ENCODE measurements around the gene CRYGD. TPM values are rescaled to one million over a fixed set of nuclear protein-coding genes. Genes with fewer than 3 reads are reported as not detected.
A peak's percentile ranks its signal among the peaks of the same experiment; 100 is the strongest.

Gene CRYGD
- total and polyA plus RNA-seq, 11 donors = not detected

DNA sequence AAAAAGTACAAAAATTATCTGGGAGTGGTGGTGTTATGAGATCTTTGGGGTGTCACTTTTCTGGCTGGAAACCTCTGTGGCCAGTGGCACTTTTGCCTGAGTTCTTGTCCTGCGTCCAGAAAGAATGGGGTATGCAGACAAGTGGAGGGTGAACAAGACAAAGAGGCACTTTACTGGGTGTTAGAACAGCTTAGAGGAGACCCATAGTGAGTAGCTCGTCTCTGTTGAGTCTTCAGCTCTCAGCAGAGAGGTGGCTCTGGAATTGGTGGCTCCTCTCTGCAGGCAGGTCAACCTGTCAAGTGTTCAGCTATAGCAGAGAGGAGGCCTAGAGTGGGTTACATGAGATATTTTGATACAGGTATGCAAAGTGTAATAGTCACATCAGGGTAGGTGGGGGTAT is 26.1 kb downstream of the CRYGD start:
- Histone ChIP-seq H3K4me1 (peaks cover 0 to 12% (median 0%) of the 10 kb centered on the region in 12 donors), H3K27ac (no peak overlapping the region), H3K4me3 (no peak overlapping the region), H3K36me3 (no peaks in the 10 kb centered on the region), H3K9me3 (no peaks in the 10 kb centered on the region), H3K27me3 (no peaks in the 10 kb centered on the region)
- 36 to 47% (median 41%) methylated on average over 2 of the region's 2 CpGs for WGBS, 4 donors
- no peak for ATAC-seq
- no peak for TF ChIP-seq POLR2A (IDR thresholded peaks at IDR 0.05)
- TF ChIP-seq, protein P1, sequence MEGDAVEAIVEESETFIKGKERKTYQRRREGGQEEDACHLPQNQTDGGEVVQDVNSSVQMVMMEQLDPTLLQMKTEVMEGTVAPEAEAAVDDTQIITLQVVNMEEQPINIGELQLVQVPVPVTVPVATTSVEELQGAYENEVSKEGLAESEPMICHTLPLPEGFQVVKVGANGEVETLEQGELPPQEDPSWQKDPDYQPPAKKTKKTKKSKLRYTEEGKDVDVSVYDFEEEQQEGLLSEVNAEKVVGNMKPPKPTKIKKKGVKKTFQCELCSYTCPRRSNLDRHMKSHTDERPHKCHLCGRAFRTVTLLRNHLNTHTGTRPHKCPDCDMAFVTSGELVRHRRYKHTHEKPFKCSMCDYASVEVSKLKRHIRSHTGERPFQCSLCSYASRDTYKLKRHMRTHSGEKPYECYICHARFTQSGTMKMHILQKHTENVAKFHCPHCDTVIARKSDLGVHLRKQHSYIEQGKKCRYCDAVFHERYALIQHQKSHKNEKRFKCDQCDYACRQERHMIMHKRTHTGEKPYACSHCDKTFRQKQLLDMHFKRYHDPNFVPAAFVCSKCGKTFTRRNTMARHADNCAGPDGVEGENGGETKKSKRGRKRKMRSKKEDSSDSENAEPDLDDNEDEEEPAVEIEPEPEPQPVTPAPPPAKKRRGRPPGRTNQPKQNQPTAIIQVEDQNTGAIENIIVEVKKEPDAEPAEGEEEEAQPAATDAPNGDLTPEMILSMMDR (IDR thresholded peaks at IDR 0.05) = no peak
- intact Hi-C loops (cut with DNase I) = no loop called here
- no peak for DNase-seq

DNA sequence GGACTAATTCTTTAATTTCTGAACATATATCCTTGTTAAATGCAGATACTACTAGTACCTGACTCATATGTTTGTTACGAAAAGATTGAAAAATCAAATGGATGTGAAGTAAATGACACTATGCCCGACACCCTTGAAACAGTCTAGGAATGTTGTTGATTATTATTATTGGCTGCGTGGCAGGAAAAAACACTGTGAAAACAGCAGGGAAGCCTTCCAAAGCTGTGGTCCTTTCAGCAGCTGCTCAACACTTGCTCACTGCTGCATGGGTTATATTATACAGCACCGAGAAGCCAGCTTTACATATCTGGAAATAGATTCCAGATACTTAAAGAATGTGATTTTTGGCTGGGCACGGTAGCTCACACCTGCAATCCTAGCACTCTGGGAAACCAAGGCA is 26.5 kb downstream of the CRYGD start:
- H3K36me3 ChIP-seq = no peaks in the 10 kb centered on the region
- H3K4me3 ChIP-seq = no peak overlapping the region
- H3K27me3 ChIP-seq = no peaks in the 10 kb centered on the region
- no peak for TF ChIP-seq POLR2A (IDR thresholded peaks at IDR 0.05)
- TF ChIP-seq, protein P1 (IDR thresholded peaks at IDR 0.05) = no peak
- 21 to 35% (median 25%) methylated on average over 5 of the region's 5 CpGs for WGBS, 4 donors
- DNase-seq (no peak), ATAC-seq (peak in 3 of 4 donors; percentile 46 to 71 (median 59))
- H3K9me3 ChIP-seq = no peaks in the 10 kb centered on the region
- peaks cover 0 to 12% (median 0%) of the 10 kb centered on the region in 12 donors for H3K4me1 ChIP-seq
- no peak overlapping the region for H3K27ac ChIP-seq
- intact Hi-C loops (cut with DNase I) = no loop called here

DNA sequence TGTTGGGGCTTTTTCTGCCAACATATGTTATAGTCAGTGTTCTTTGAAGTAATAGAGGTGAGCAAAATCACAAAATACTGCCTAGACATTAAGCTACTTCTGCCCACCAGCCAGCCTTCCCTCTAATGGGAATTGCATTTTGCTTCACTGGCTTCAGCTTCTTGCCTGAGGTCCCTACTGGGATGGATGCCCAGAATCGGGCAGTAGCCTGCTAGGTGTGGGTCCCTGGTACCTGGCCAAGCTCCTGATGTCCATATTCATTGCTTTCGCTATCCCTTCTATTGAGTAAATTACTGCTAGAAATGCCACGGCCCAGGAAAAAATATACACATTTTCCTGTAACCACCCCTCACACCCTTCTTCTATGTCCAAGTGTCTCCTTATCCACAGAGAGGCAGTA is 27.0 kb downstream of the CRYGD start:
- TF ChIP-seq, protein P1 (IDR thresholded peaks at IDR 0.05) = no peak
- TF ChIP-seq POLR2A (IDR thresholded peaks at IDR 0.05) = no peak
- Histone ChIP-seq H3K36me3 (no peaks in the 10 kb centered on the region), H3K27ac (no peak overlapping the region), H3K9me3 (no peaks in the 10 kb centered on the region), H3K4me3 (no peak overlapping the region), H3K27me3 (no peaks in the 10 kb centered on the region), H3K4me1 (peaks cover 0 to 12% (median 0%) of the 10 kb centered on the region in 12 donors)
- intact Hi-C loops (cut with DNase I) = no loop called here
- DNase-seq (no peak), ATAC-seq (peak in 1 of 4 donors; percentile 18)
- 37 to 59% (median 48%) methylated on average over 3 of the region's 3 CpGs for WGBS, 4 donors

DNA sequence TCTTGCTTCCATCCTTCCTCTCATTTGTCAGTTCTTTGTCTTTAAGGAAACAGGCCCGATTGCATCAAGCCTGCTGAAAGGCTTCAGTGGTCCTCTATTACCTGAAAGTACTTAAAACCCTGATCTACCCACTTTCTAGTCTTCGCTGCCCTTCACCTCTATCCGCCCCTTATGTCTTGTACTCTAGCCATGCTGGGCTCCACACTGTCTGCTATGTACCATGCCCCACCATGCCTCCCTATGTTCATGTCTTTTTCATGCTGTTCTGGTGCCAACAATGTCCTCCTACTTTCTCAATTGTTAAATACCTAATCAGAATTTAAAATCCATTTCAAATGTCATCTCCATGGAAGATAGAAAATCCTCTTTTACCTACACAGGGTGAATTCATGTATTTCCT is 28.2 kb downstream of the CRYGD start:
- 73 to 80% (median 78%) methylated on average over 3 of the region's 3 CpGs for WGBS, 4 donors
- ATAC-seq (no peak), DNase-seq (no peak)
- intact Hi-C loops (cut with DNase I) = no loop called here
- Histone ChIP-seq H3K4me3 (no peak overlapping the region), H3K27me3 (no peaks in the 10 kb centered on the region), H3K36me3 (no peaks in the 10 kb centered on the region), H3K4me1 (peaks cover 0 to 12% (median 0%) of the 10 kb centered on the region in 12 donors), H3K9me3 (no peaks in the 10 kb centered on the region), H3K27ac (no peak overlapping the region)
- TF ChIP-seq, protein P1 (IDR thresholded peaks at IDR 0.05) = no peak
- TF ChIP-seq POLR2A (IDR thresholded peaks at IDR 0.05) = no peak

Data from heart left ventricle (tissue), 16 donors.